HCT116 (cell line): Measurements from ENCODE around the gene QPCT. TPM values are rescaled to one million over a fixed set of nuclear protein-coding genes. Genes with fewer than 3 reads are reported as not detected.

Experiments
- ATAC-seq: fragments of 200-7000 bp; cut with Tn5 transposase; 2 replicates; pipeline ENCODE4 v1.9.1; 2020; ENCODE audit warnings: mild to moderate bottlenecking, moderate library complexity
- BruUV-seq: library from RNA; stranded (reverse); fragments of 400-500 nt; replicated peaks from 2 replicates; lab custom pipeline; 2021; lab: Mats Ljungman, UMichigan
- CTCF ChIA-PET: fragments of 300-600 bp; sonication (Branson Sonifier 250); formaldehyde crosslinking; loops from one replicate; lab custom pipeline; 2021; ENCODE audit warnings: antibody characterized with exemption; lab: Charles Lee
- POLR2A ChIA-PET: fragments of 300-600, 350-600 bp; sonication (Branson Sonifier 250); formaldehyde crosslinking; loops from one replicate; lab custom pipeline; 2021; ENCODE audit warnings: antibody characterized with exemption; lab: Charles Lee
- RAD21 ChIA-PET, 2 experiments: fragments of 300-600 bp; sonication (Branson Sonifier 250); formaldehyde crosslinking; loops; one replicate each; lab custom pipeline; 2023; ENCODE audit warnings: low total read pairs in 2 of 2; ENCODE audit not compliant: uncharacterized antibody in 2 of 2, unreplicated experiment in 2 of 2, low non-redundant PET in 1 of 2; lab: Charles Lee
- DNase-seq: peaks from one replicate; pipeline ENCODE4 v3.0.0-alpha.2; 2010; ENCODE audit warnings: low read depth, low spot score
- H2AFZ ChIP-seq: fragments of 200-600 bp; shearing (Covaris generic), sonication (generic); 2 replicates; pipeline ENCODE4 v1.6.1; 2017; ENCODE audit warnings: low read depth, mixed run types, mixed read lengths, antibody characterized with exemption, low read length; ENCODE audit not compliant: poor library complexity, severe bottlenecking
- H3K27ac ChIP-seq: 2 replicates; pipeline ENCODE4 v1.5.1; 2012; ENCODE audit warnings: low read depth, low read length
- H3K27me3 ChIP-seq: fragments of 200-600 bp; sonication (generic); 2 replicates; pipeline ENCODE4 v1.6.1; 2016; ENCODE audit warnings: mixed run types, low read length, mixed read lengths; ENCODE audit not compliant: insufficient read depth
- H3K36me3 ChIP-seq, 2 experiments: fragments of 200-500 bp in 1 of 2; fragments of 200-600 bp in 1 of 2; sonication (Bioruptor generic) in 1 of 2; sonication (generic) in 1 of 2; 2 replicates each; pipeline versions ENCODE4 v1.5.1 to v1.6.1; 2014 to 2016; ENCODE audit warnings: low read length in 2 of 2, inconsistent platforms in 1 of 2, mixed read lengths in 1 of 2, mixed run types in 1 of 2; ENCODE audit not compliant: insufficient read depth in 2 of 2, control insufficient read depth in 1 of 2
- H3K4me1 ChIP-seq, 2 experiments: fragments of 200-600 bp in 1 of 2; sonication (generic) in 1 of 2; 2 replicates each; pipeline versions ENCODE4 v1.5.1 to v1.6.1; 2012 to 2017; ENCODE audit warnings: low read length in 2 of 2, inconsistent platforms in 1 of 2, mild to moderate bottlenecking in 1 of 2, mixed read lengths in 1 of 2, mixed run types in 1 of 2, moderate library complexity in 1 of 2; ENCODE audit not compliant: insufficient read depth in 2 of 2, control insufficient read depth in 1 of 2
- H3K4me2 ChIP-seq: fragments of 200-600 bp; sonication (generic); 2 replicates; pipeline ENCODE4 v1.6.1; 2017; ENCODE audit warnings: mixed run types, low read length, mixed read lengths
- H3K4me3 ChIP-seq, 2 experiments: fragments of 200-600 bp in 1 of 2; sonication (generic) in 1 of 2; replicated peaks in 1 of 2; 2 replicates each; pipeline ENCODE4 v1.5.1; 2011 to 2016; ENCODE audit warnings: low read length in 2 of 2, control low read depth in 1 of 2, low read depth in 1 of 2, mild to moderate bottlenecking in 1 of 2, mixed read lengths in 1 of 2, mixed run types in 1 of 2
- H3K79me2 ChIP-seq: fragments of 200-600 bp; sonication (generic); 2 replicates; pipeline ENCODE4 v1.6.1; 2017; ENCODE audit warnings: mild to moderate bottlenecking, mixed run types, low read length, moderate library complexity, mixed read lengths; ENCODE audit not compliant: insufficient read depth
- H3K9ac ChIP-seq: fragments of 200-600 bp; sonication (generic); 2 replicates; pipeline ENCODE4 v1.6.1; 2016; ENCODE audit warnings: low read length, mixed read lengths
- H3K9me2 ChIP-seq: fragments of 200-600 bp; sonication (generic), shearing (Covaris generic); 2 replicates; pipeline ENCODE4 v1.6.1; 2017; ENCODE audit warnings: mixed run types, mild to moderate bottlenecking, moderate library complexity; ENCODE audit not compliant: insufficient read depth
- H3K9me3 ChIP-seq, 2 experiments: fragments of 200-500 bp in 1 of 2; fragments of 200-600 bp in 1 of 2; sonication (Bioruptor generic) in 1 of 2; sonication (generic) in 1 of 2; 2 replicates each; pipeline ENCODE4 v1.6.1; 2014 to 2017; ENCODE audit warnings: low read length in 2 of 2, mixed read lengths in 2 of 2, inconsistent platforms in 1 of 2, low read depth in 1 of 2, mild to moderate bottlenecking in 1 of 2, mixed run types in 1 of 2, moderate library complexity in 1 of 2; ENCODE audit not compliant: control insufficient read depth in 1 of 2, insufficient read depth in 1 of 2
- H4K20me1 ChIP-seq: fragments of 200-600 bp; sonication (generic), shearing (Covaris generic); 2 replicates; pipeline ENCODE4 v1.6.1; 2017; ENCODE audit warnings: mixed run types, mild to moderate bottlenecking, moderate library complexity; ENCODE audit not compliant: insufficient read depth
- CBX3 ChIP-seq: IDR thresholded peaks from 2 replicates; pipeline ENCODE4 v1.6.1; 2012; ENCODE audit warnings: low read depth
- CEBPB ChIP-seq: IDR thresholded peaks from 2 replicates; pipeline ENCODE4 v1.6.1; 2012; ENCODE audit warnings: low read depth
- EGR1 ChIP-seq: IDR thresholded peaks from 2 replicates; pipeline ENCODE4 v1.6.1; 2012; ENCODE audit warnings: low read depth
- ELF1 ChIP-seq: IDR thresholded peaks from 2 replicates; pipeline ENCODE4 v1.6.1; 2012; ENCODE audit warnings: low read depth, borderline replicate concordance
- EZH2phosphoT487 ChIP-seq: fragments of 200-600 bp; IDR thresholded peaks from 2 replicates; pipeline ENCODE4 v1.6.1; 2018; ENCODE audit warnings: antibody characterized with exemption, borderline replicate concordance
- POLR2AphosphoS5 ChIP-seq: IDR thresholded peaks from 2 replicates; pipeline ENCODE4 v1.6.1; 2011; ENCODE audit warnings: mild to moderate bottlenecking, low read depth, low read length, moderate library complexity
- SIN3A ChIP-seq: IDR thresholded peaks from 2 replicates; pipeline ENCODE4 v1.6.1; 2012; ENCODE audit warnings: low read depth
- SP1 ChIP-seq: IDR thresholded peaks from 2 replicates; pipeline ENCODE4 v1.6.1; 2012; ENCODE audit warnings: low read depth
- SRF ChIP-seq: IDR thresholded peaks from 2 replicates; pipeline ENCODE4 v1.6.1; 2012; ENCODE audit warnings: low read depth
- ZNF274 ChIP-seq: fragments of 200-500 bp; sonication (Bioruptor generic); IDR thresholded peaks from 2 replicates; pipeline ENCODE4 v1.6.1; 2014; ENCODE audit warnings: mild to moderate bottlenecking, low read depth, low read length, inconsistent platforms
- intact Hi-C: fragments of 100-400 bp; cut with micrococcal nuclease; formaldehyde crosslinking; loops from 2 replicates; pipeline ENCODE4 v1.10.0; 2022
- total RNA-seq: library from RNA; stranded (reverse); gene quantifications from one replicate; pipeline ENCODE4 v1.2.1, GENCODE V29; 2021; ENCODE audit not compliant: unreplicated experiment
- TF ChIP-seq, protein P1 (sequence below), 3 experiments: fragments of 200-600 bp in 1 of 3; sonication (generic) in 1 of 3; IDR thresholded peaks in 2 of 3; conservative IDR thresholded peaks in 1 of 3; 2 replicates each; pipeline ENCODE4 v1.5.1; 2012 to 2017; ENCODE audit warnings: low read depth in 2 of 3, low read length in 2 of 3, antibody characterized with exemption in 1 of 3, borderline replicate concordance in 1 of 3, control low read depth in 1 of 3, mild to moderate bottlenecking in 1 of 3, mixed read lengths in 1 of 3, mixed run types in 1 of 3, moderate library complexity in 1 of 3; ENCODE audit not compliant: insufficient read depth in 1 of 3
- TF ChIP-seq, protein P2 (sequence below): IDR thresholded peaks from 2 replicates; pipeline ENCODE4 v1.6.1; 2012
- TF ChIP-seq, protein P3 (sequence below): IDR thresholded peaks from 2 replicates; pipeline ENCODE4 v1.6.1; 2012
- TF ChIP-seq, protein P4 (sequence below): IDR thresholded peaks from 2 replicates; pipeline ENCODE4 v1.6.1; 2012; ENCODE audit warnings: low read depth

Gene QPCT
- total RNA-seq, 1 experiment from 2014 or later, result not detected

DNA sequence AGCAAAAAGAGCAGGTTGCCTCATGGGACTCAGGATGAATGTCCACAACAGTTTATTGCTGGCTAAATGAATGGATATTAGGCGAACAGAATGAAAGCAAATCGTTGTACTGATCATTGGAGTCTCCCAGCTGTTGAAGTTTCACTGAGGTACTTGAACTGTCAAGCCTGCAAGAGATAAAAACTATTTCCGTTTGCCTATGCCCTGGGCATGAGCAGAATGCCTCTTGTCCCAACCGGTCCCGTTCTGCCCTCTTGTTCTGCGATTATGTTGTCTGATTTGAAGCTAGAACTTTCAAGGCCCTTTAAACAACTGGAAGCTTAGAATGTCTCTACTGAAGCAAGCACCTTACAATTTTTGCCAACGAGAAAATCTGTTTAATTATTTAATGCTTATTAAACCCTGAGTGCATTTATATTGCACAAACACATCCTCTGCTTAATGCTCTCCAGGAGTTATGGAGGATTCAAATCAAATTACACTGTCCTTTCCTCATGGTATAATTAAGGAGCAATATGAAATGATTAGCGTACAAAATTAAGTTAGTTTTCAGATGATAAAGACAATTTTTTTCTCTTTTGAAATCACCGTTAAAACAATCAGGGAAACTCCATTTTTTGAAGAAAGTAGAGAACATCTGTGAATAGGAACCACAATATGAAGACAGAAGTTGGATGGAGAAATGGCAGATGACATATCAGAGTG lies 17.7 kb downstream of the QPCT start:
- ChIA-PET RAD21 (no interaction called here), POLR2A (no interaction called here), CTCF (interaction anchor here (1.6 kb wide), 1 partner anchor 34 kb away, joined by 3 read pairs; no protein-coding TSS in a partner anchor)
- H3K9me3 ChIP-seq, result no peaks in the 10 kb centered on the region
- H3K9me2 ChIP-seq, result no peaks in the 10 kb centered on the region
- no peaks in the 10 kb centered on the region for H3K4me1 ChIP-seq
- DNase-seq, result no peak
- H4K20me1 ChIP-seq, result no peaks in the 10 kb centered on the region
- ATAC-seq, result no peak
- BruUV-seq, result no TSS peak
- H3K79me2 ChIP-seq, result no peaks in the 10 kb centered on the region
- H3K36me3 ChIP-seq, result no peaks in the 10 kb centered on the region
- no peak overlapping the region for H3K4me2 ChIP-seq
- no peak overlapping the region for H3K9ac ChIP-seq
- TF ChIP-seq SP1 (no peak), CBX3 (no peak), EZH2phosphoT487 (no peak), EGR1 (no peak), ELF1 (no peak), ZNF274 (no peak), SRF (no peak), SIN3A (no peak), POLR2AphosphoS5 (no peak), CEBPB (no peak)
- TF ChIP-seq, protein P1, sequence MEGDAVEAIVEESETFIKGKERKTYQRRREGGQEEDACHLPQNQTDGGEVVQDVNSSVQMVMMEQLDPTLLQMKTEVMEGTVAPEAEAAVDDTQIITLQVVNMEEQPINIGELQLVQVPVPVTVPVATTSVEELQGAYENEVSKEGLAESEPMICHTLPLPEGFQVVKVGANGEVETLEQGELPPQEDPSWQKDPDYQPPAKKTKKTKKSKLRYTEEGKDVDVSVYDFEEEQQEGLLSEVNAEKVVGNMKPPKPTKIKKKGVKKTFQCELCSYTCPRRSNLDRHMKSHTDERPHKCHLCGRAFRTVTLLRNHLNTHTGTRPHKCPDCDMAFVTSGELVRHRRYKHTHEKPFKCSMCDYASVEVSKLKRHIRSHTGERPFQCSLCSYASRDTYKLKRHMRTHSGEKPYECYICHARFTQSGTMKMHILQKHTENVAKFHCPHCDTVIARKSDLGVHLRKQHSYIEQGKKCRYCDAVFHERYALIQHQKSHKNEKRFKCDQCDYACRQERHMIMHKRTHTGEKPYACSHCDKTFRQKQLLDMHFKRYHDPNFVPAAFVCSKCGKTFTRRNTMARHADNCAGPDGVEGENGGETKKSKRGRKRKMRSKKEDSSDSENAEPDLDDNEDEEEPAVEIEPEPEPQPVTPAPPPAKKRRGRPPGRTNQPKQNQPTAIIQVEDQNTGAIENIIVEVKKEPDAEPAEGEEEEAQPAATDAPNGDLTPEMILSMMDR (IDR thresholded peaks at IDR 0.05 in 2 of 3, conservative IDR thresholded peaks at IDR 0.05 in 1 of 3; ENCODE audit: borderline replicate concordance in 1 of 3, insufficient read depth in 1 of 3, low read depth in 2 of 3, low read length in 2 of 3), result no peak
- TF ChIP-seq, protein P2, sequence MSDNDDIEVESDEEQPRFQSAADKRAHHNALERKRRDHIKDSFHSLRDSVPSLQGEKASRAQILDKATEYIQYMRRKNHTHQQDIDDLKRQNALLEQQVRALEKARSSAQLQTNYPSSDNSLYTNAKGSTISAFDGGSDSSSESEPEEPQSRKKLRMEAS, result no peak
- TF ChIP-seq, protein P3, sequence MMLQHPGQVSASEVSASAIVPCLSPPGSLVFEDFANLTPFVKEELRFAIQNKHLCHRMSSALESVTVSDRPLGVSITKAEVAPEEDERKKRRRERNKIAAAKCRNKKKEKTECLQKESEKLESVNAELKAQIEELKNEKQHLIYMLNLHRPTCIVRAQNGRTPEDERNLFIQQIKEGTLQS, result no peak
- TF ChIP-seq, protein P4, sequence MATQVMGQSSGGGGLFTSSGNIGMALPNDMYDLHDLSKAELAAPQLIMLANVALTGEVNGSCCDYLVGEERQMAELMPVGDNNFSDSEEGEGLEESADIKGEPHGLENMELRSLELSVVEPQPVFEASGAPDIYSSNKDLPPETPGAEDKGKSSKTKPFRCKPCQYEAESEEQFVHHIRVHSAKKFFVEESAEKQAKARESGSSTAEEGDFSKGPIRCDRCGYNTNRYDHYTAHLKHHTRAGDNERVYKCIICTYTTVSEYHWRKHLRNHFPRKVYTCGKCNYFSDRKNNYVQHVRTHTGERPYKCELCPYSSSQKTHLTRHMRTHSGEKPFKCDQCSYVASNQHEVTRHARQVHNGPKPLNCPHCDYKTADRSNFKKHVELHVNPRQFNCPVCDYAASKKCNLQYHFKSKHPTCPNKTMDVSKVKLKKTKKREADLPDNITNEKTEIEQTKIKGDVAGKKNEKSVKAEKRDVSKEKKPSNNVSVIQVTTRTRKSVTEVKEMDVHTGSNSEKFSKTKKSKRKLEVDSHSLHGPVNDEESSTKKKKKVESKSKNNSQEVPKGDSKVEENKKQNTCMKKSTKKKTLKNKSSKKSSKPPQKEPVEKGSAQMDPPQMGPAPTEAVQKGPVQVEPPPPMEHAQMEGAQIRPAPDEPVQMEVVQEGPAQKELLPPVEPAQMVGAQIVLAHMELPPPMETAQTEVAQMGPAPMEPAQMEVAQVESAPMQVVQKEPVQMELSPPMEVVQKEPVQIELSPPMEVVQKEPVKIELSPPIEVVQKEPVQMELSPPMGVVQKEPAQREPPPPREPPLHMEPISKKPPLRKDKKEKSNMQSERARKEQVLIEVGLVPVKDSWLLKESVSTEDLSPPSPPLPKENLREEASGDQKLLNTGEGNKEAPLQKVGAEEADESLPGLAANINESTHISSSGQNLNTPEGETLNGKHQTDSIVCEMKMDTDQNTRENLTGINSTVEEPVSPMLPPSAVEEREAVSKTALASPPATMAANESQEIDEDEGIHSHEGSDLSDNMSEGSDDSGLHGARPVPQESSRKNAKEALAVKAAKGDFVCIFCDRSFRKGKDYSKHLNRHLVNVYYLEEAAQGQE, result no peak
- peaks cover 10% of the 10 kb centered on the region; the same call in 1 of the 2 replicates for H3K27me3 ChIP-seq
- H3K4me3 ChIP-seq, result no peak overlapping the region
- H2AFZ ChIP-seq, result no peak overlapping the region
- H3K27ac ChIP-seq, result no peak overlapping the region
- intact Hi-C loops, result no loop called here
